Upper lobe of right lung (tissue), 1 donor: ENCODE data around the gene RNF157. TPM values are rescaled to one million over a fixed set of nuclear protein-coding genes. Genes with fewer than 3 reads are reported as not detected.

Source experiments
- ATAC-seq: fragments of 200-7000 bp; cut with Tn5 transposase; one replicate; pipeline ENCODE4 v1.9.1; 2020; ENCODE audit warnings: mild to moderate bottlenecking, moderate library complexity
- DNase-seq: peaks from one replicate; pipeline ENCODE4 v3.0.0-alpha.2; 2020
- H3K27ac ChIP-seq: fragments of 200-600 bp; one replicate; pipeline ENCODE4 v1.8.0; 2022
- H3K27me3 ChIP-seq: fragments of 200-600 bp; one replicate; pipeline ENCODE4 v1.8.0; 2022; ENCODE audit warnings: mild to moderate bottlenecking
- H3K36me3 ChIP-seq: fragments of 200-600 bp; one replicate; pipeline ENCODE4 v1.8.0; 2022
- H3K4me1 ChIP-seq: fragments of 200-600 bp; one replicate; pipeline ENCODE4 v1.8.0; 2022
- H3K4me3 ChIP-seq: fragments of 200-600 bp; one replicate; pipeline ENCODE4 v1.8.0; 2022; ENCODE audit warnings: mild to moderate bottlenecking
- H3K9me3 ChIP-seq: fragments of 200-600 bp; one replicate; pipeline ENCODE4 v1.8.0; 2022
- intact Hi-C: fragments of 100-400 bp; cut with DNase I; formaldehyde crosslinking; loops from one replicate; pipeline ENCODE4 v1.11.0; 2022
- total RNA-seq: library from RNA; stranded (reverse); fragmentation: NEBNext Ultra II Directional; extraction: Animal tissue kit (Norgen Biotek cat#: 25700); gene quantifications from one replicate; pipeline ENCODE4 v1.2.1, GENCODE V29; 2021
- TF ChIP-seq, protein P1 (sequence below): fragments of 200-600 bp; IDR thresholded peaks from one replicate; pipeline ENCODE4 v1.8.0; 2022; ENCODE audit warnings: antibody characterized with exemption
- donor health status: DM: no; HTN: yes; CAD: no; lungs with severe emphysema.

Gene RNF157
- total RNA-seq, 1 donor from 2014 or later = 3.8 TPM

DNA sequence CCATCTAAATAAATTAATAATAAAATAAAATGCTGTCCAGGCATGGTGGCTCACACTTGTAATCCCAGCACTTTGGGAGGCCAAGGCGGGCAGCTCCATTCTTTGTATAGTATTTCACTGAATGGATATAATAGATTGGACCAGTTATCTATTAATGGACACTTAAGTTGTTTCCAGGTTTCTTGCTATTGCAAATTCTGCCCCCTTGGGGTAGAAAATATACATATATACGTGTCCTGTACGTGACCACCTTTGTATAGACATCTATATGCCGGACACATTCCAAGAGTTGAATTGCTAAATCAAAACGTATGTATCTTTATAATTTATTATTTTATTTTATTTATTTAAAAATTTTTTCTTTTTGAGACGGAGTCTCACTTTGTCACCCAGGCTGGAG is 132.8 kb downstream of the RNF157 start:
- Histone ChIP-seq H3K9me3 (no peaks in the 10 kb centered on the region), H3K4me3 (no peak overlapping the region), H3K36me3 (no peaks in the 10 kb centered on the region), H3K27me3 (no peaks in the 10 kb centered on the region), H3K27ac (no peak overlapping the region), H3K4me1 (peaks cover 10% of the 10 kb centered on the region)
- DNase-seq = no peak
- TF ChIP-seq, protein P1, sequence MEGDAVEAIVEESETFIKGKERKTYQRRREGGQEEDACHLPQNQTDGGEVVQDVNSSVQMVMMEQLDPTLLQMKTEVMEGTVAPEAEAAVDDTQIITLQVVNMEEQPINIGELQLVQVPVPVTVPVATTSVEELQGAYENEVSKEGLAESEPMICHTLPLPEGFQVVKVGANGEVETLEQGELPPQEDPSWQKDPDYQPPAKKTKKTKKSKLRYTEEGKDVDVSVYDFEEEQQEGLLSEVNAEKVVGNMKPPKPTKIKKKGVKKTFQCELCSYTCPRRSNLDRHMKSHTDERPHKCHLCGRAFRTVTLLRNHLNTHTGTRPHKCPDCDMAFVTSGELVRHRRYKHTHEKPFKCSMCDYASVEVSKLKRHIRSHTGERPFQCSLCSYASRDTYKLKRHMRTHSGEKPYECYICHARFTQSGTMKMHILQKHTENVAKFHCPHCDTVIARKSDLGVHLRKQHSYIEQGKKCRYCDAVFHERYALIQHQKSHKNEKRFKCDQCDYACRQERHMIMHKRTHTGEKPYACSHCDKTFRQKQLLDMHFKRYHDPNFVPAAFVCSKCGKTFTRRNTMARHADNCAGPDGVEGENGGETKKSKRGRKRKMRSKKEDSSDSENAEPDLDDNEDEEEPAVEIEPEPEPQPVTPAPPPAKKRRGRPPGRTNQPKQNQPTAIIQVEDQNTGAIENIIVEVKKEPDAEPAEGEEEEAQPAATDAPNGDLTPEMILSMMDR = peak; percentile 22
- intact Hi-C loops = no loop called here
- ATAC-seq = no peak

DNA sequence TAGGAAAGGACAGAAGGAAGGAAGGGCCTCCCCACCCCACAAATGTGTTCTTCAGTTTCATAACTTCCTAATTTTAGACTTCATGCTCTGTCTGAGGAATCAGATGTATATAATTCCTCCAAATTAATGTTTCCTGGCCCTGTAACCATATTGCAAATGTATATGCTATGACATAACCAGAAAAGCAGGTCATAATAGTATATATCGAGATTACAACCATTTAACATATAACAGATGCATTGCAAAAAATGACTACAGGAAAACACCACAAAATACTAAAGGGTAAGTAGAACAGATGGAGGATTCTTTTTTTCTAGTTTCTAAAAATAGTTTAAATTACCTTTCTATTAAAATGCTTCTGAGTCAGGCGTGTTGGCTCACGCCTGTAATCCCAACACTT is 133.6 kb downstream of the RNF157 start:
- TF ChIP-seq, protein P1 = no peak
- DNase-seq = no peak
- Histone ChIP-seq H3K4me3 (no peak overlapping the region), H3K27ac (no peak overlapping the region), H3K4me1 (peaks cover 15% of the 10 kb centered on the region), H3K9me3 (no peaks in the 10 kb centered on the region), H3K27me3 (no peaks in the 10 kb centered on the region), H3K36me3 (peaks cover 2% of the 10 kb centered on the region)
- no peak for ATAC-seq
- intact Hi-C loops = no loop called here

- intact Hi-C loops = no loop called here
- H3K36me3 ChIP-seq = peaks cover 20% of the 10 kb centered on the region
- TF ChIP-seq, protein P1 = no peak
- no peaks in the 10 kb centered on the region for H3K27me3 ChIP-seq
- H3K4me1 ChIP-seq = peaks cover 15% of the 10 kb centered on the region
- no peaks in the 10 kb centered on the region for H3K9me3 ChIP-seq
- no peak overlapping the region for H3K4me3 ChIP-seq
- ATAC-seq = no peak
- no peak overlapping the region for H3K27ac ChIP-seq
- DNase-seq = no peak
Observed at GRCh38 chr17:76104896-76105231, 135.4 kb downstream of the RNF157 start.

DNA sequence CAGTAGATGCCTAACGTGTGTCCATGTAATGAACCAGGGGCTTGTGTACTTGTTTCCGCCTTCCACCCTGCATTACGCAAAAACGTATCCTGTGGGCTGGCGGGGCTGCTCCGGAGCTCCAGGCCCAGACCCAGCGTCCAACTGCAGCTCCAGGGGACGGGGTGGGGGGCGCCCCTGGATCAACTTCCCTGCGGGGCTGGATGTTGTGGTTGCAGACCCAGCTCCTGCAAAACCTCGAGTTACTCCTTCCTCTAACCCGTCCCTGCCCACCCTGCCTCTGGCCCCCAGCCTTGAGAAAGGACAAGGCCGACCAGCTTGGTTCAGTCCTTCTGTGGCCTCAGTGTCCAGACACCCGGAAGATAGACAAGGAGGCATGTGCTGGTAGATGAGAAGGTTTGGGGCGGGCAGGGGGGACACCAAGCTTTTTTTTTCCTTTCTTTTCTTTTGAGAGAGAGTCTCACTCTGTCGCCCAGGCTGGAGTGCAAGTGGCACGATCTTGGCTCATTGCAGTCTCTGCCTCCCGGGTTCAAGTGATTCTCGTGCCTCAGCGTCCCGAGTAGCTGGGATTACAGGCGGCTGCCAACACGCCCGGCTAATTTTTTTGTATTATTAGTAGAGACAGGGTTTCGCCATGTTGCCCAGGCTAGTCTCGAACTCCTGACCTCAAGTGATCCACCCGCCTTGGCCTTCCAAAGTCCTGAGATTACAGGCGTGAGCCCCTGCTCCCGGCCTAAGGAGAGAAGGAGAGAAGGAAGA is 136.0 kb downstream of the RNF157 start:
- Histone ChIP-seq H3K4me1 (peaks cover 15% of the 10 kb centered on the region), H3K9me3 (no peaks in the 10 kb centered on the region), H3K27me3 (no peaks in the 10 kb centered on the region), H3K36me3 (peaks cover 26% of the 10 kb centered on the region), H3K4me3 (peak overlapping the region; percentile 93), H3K27ac (peak overlapping the region; percentile 86)
- TF ChIP-seq, protein P1 = no peak
- DNase-seq (no peak), ATAC-seq (no peak)
- intact Hi-C loops = no loop called here

DNA sequence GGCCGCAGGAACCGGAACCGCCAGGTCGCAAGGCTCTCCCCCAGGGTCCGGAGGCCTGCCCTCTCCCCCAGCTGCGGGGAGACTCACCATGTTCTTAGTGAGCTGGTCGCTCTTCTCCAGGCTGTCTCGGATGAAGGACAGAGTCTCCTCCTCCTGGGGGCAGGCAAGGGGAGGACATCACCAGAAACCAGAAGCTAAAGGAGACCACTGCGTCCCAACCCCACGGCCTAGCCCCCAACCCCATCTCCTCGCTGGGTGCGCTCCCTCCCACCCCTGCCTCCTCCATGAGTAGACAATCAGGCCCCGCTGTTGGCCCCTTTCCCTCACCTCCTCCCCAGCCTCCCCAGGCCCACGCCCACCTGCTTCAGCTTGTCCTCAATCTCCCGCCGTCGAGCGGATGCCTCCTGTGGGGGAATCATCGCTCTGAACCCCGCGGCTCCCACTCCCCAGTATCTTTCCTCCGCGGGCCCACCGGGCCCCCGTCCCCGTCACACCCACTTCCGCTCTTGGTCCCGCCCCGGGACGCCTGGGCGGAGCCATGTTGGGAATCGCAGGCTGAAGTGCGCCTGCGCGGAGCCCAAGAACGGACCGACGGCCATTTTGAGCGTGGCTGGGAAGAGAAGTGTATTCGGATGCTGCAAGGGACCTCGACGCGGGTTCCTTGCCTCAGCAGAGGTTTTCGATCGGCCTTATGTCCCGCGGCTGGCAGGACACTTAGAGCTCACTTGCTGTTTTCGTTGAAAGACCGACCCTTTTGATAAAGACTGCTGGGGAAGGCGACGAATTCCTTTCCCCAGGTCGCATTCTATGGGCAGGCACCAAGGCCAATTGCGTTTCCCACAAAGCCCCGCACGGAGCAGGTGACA is 136.8 kb downstream of the RNF157 start, which contains the start of gene EXOC7:
Gene EXOC7, minus strand, starts transcription at position 514 of the 866 bp plus-strand sequence. Its CDS starts 95 bp downstream, at position 419.
- ATAC-seq = peak; percentile 98
- H3K27me3 ChIP-seq = no peaks in the 10 kb centered on the region
- intact Hi-C loops = no loop called here
- H3K4me1 ChIP-seq = peaks cover 15% of the 10 kb centered on the region
- DNase-seq = peak; percentile 96
- no peaks in the 10 kb centered on the region for H3K9me3 ChIP-seq
- TF ChIP-seq, protein P1 = no peak
- peaks cover 32% of the 10 kb centered on the region for H3K36me3 ChIP-seq
- H3K4me3 ChIP-seq = peak within 1 kb of the TSS; percentile 93
- H3K27ac ChIP-seq = peak within 1 kb of the TSS; percentile 86
